ENCODE data around the gene PRPF18.

The PRPF18 gene

GRCh38 chr10:13648425-13648824 lies 61.7 kb downstream of the PRPF18 start:
- no peak for DNase-seq (ENCODE audit: low read depth)
- TF ChIP-seq, protein P1, sequence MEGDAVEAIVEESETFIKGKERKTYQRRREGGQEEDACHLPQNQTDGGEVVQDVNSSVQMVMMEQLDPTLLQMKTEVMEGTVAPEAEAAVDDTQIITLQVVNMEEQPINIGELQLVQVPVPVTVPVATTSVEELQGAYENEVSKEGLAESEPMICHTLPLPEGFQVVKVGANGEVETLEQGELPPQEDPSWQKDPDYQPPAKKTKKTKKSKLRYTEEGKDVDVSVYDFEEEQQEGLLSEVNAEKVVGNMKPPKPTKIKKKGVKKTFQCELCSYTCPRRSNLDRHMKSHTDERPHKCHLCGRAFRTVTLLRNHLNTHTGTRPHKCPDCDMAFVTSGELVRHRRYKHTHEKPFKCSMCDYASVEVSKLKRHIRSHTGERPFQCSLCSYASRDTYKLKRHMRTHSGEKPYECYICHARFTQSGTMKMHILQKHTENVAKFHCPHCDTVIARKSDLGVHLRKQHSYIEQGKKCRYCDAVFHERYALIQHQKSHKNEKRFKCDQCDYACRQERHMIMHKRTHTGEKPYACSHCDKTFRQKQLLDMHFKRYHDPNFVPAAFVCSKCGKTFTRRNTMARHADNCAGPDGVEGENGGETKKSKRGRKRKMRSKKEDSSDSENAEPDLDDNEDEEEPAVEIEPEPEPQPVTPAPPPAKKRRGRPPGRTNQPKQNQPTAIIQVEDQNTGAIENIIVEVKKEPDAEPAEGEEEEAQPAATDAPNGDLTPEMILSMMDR (conservative IDR thresholded peaks at IDR 0.05; ENCODE audit: control insufficient read depth, insufficient read depth, low read depth, low read length) = no peak
- no peak overlapping the region for H3K4me3 ChIP-seq (ENCODE audit: control insufficient read depth, low read depth, low read length)

DNA sequence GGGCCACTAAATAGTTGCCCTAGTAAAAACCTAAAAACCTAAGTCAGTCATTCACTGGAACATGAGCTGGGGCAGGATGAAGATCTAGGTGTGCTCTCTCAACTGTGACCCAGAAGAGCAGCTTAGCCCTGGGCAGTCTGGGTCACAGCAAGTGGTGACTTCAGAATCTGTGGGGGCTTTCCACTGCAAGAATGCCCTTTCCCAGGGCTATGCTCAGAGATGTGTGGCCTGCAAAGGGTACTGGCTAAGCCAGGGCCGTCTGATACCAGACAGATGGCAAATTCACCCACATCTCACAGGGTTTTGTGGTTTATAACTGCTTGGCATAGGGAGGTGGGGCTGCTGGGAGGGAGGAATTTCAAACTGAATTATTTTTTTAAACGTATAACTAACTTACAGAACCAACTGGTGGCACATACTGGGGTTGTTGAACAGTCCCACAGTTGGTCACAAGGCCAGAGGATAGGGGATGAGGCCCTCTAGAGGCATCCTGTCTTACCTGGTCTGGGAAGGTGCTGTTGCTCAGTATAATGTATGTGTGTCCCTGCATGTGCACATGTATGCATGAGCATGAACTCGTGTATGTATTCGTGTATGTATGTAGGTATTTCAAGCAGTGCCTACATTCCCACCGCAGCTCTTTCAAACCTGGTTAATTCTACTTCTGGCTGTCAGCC lies 63.2 kb downstream of the PRPF18 start:
- TF ChIP-seq, protein P1 (conservative IDR thresholded peaks at IDR 0.05; ENCODE audit: control insufficient read depth, insufficient read depth, low read depth, low read length) = no peak
- DNase-seq (ENCODE audit: low read depth) = no peak
- H3K4me3 ChIP-seq (ENCODE audit: control insufficient read depth, low read depth, low read length) = no peak overlapping the region

DNA sequence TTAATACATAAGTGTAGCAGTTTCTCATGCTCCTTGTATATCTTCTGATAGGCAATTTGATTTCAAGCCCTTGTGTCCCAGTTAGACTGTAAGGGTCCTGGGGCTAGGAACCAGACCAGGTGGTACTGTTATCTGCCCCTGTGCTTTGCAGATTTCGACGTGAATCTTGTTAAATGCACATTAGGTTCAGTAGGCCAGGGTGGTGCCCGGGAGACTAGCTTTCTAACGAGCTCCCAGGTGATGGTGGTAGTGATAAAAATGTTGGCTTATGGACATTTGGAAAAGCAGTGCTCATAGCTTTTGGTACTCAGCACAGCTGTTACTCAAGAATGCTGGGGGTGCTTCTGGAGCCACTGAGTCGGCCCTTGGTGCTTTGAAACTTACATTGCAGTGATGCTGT lies 64.2 kb downstream of the PRPF18 start:
- TF ChIP-seq, protein P1 (conservative IDR thresholded peaks at IDR 0.05; ENCODE audit: control insufficient read depth, insufficient read depth, low read depth, low read length) = no peak
- H3K4me3 ChIP-seq (ENCODE audit: control insufficient read depth, low read depth, low read length) = no peak overlapping the region
- DNase-seq (ENCODE audit: low read depth) = no peak

DNA sequence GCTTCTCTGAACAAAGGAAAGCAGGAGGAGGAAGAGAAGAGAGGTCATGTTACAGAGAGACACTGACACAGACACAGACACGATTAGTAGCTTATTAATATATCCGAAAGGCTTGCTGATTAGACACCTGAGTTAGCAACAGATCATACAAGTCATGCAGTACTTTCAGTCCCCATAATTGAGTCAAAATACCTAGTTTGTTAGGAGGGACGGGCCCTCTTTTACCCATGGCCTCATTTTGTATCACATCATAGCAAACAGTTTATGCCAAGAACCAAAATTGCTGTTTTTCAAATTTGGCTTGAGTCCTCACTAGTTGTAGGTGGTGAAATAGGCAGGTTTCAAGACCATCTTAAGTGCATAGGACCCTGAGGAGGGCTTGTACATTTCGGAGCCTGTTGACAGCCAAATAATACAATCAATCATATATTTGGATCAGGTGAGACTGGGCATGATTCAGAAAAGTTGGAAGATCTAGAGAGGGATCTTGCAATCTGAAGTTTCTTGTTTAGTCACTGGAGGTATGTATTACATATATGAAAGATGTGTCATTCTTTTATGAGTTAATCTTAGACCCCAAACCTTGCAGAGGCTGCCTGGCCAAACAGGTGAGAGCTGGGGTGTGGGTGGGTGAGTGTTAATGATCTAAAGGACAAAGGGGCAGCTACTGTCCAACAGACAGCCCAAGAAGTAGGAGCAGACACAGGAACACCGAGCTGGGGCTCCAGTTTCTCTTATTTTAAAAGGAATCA lies 65.4 kb downstream of the PRPF18 start:
- DNase-seq (ENCODE audit: low read depth) = no peak
- TF ChIP-seq, protein P1 (conservative IDR thresholded peaks at IDR 0.05; ENCODE audit: control insufficient read depth, insufficient read depth, low read depth, low read length) = no peak
- H3K4me3 ChIP-seq (ENCODE audit: control insufficient read depth, low read depth, low read length) = no peak overlapping the region

DNA sequence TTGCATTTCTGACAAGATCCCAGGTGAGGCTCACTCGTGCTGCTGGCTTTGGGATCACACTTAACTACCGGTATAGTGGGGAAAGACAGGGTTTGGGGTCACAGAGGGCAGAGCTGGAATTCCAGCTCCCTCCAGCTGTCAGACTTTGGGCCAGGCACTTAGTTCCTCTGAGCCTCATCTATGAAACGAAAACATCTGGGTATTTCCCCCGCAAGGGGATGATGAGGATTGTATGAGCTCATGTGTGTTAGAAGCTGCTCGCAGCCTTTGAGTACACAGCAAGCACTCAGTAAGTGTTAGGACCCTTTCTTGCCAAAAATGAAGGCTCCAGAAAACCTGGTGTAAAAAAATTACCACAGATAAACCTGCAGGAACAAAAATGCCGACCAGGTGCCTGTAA lies 66.1 kb downstream of the PRPF18 start:
- no peak overlapping the region for H3K4me3 ChIP-seq (ENCODE audit: control insufficient read depth, low read depth, low read length)
- TF ChIP-seq, protein P1 (conservative IDR thresholded peaks at IDR 0.05; ENCODE audit: control insufficient read depth, insufficient read depth, low read depth, low read length) = no peak
- DNase-seq (ENCODE audit: low read depth) = no peak

DNA sequence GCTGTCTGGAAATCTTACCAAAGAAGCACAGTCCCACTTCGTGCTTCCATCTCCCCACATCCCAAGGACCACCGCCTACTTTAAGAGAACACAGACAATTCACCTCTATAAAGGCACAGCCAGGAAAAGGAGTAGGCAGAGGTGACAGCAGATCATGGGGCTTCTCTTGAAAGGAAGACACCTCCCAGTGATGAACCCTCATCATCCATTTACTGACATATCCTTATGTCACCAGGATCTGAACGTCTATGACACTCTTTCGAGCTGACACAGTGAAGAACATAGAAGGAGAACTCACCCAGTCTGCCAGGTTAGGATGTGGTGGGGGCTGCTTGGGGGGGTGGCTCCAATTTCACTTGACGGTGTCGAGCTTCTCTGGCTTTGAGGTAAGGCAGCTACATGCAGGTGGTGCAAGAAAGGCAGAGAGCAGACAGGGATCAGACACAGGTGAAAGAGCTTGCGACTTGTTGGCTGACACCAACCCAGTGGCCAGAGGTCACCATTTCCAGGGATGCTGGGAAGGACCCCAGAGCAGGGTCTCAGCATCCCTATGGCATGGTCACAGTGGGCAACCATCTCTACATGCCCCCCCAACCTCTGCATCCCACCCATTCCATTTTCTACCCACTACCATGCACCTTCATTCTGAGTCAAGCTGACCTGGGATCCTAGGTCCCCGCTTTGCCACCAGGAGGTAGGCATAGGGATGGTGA lies 67.5 kb downstream of the PRPF18 start:
- DNase-seq (ENCODE audit: low read depth) = no peak
- TF ChIP-seq, protein P1 (conservative IDR thresholded peaks at IDR 0.05; ENCODE audit: control insufficient read depth, insufficient read depth, low read depth, low read length) = no peak
- H3K4me3 ChIP-seq (ENCODE audit: control insufficient read depth, low read depth, low read length) = no peak overlapping the region
